Sigmoid colon (tissue), 7 donors: Measurements from ENCODE around the gene TBX1. TPM values are rescaled to one million over a fixed set of nuclear protein-coding genes. Genes with fewer than 3 reads are reported as not detected.
A peak's percentile ranks its signal among the peaks of the same experiment; 100 is the strongest.
"Not testable (repeated sequence)": the region's sequence is repeated elsewhere in the genome, so short reads cannot be mapped to it uniquely, and the experiment has no call there.

Experiments
- DNase-seq: peaks from one replicate; pipeline ENCODE4 v3.0.0-alpha.2; 2019
- H3K27ac ChIP-seq, 4 donors: fragments of 200-600 bp; sonication (generic); one replicate each; pipeline ENCODE4 v1.5.1; 2016 to 2019; ENCODE audit warnings: mild to moderate bottlenecking in 1 of 4
- H3K27me3 ChIP-seq, 3 donors: fragments of 200-600 bp; sonication (generic); one replicate each; pipeline ENCODE4 v1.5.1; 2019; ENCODE audit warnings: mild to moderate bottlenecking in 1 of 3
- H3K36me3 ChIP-seq, 4 donors: fragments of 200-600 bp; sonication (generic); one replicate each; pipeline ENCODE4 v1.5.1; 2016 to 2019
- H3K4me1 ChIP-seq, 4 donors: fragments of 200-600 bp; sonication (generic); one replicate each; pipeline ENCODE4 v1.5.1; 2017 to 2019
- H3K4me3 ChIP-seq, 4 donors: fragments of 200-600 bp; sonication (generic); one replicate each; pipeline ENCODE4 v1.5.1; 2017 to 2019; ENCODE audit warnings: mild to moderate bottlenecking in 2 of 4, moderate library complexity in 1 of 4
- H3K9me3 ChIP-seq, 4 donors: fragments of 200-600 bp in 3 of 4; sonication (generic) in 3 of 4; one replicate each; pipeline versions ENCODE4 v1.5.1 to v1.6.1; 2013 to 2019
- CTCF ChIP-seq, 4 experiments: fragments of 450-650 bp in 3 of 4; fragments of 200-600 bp in 1 of 4; IDR thresholded peaks; one replicate each; pipeline ENCODE4 v1.5.1; 2016 to 2019; ENCODE audit warnings: antibody characterized with exemption in 4 of 4, mild to moderate bottlenecking in 3 of 4, moderate library complexity in 2 of 4
- EP300 ChIP-seq, 4 donors: sonication (generic); formaldehyde crosslinking; IDR thresholded peaks; one replicate each; pipeline ENCODE4 v1.6.1; 2017; ENCODE audit warnings: antibody characterized with exemption in 4 of 4
- POLR2A ChIP-seq, 2 donors: fragments of 450-650 bp; IDR thresholded peaks; one replicate each; pipeline ENCODE4 v1.6.1; 2016; ENCODE audit warnings: antibody characterized with exemption in 2 of 2, mild to moderate bottlenecking in 2 of 2, moderate library complexity in 2 of 2
- POLR2AphosphoS5 ChIP-seq, 4 donors: sonication (generic); formaldehyde crosslinking; IDR thresholded peaks; one replicate each; pipeline ENCODE4 v1.6.1; 2017; ENCODE audit warnings: antibody characterized with exemption in 4 of 4
- WGBS, 2 donors: extraction: QIAGEN DNeasy Blood & Tissue Kit; methylation state at CpG; one replicate each; pipeline ENCODE4 v1.1.7; 2013; 5-methylcytosine and 5-hydroxymethylcytosine counted together
- intact Hi-C: fragments of 100-400 bp; cut with DNase I; formaldehyde crosslinking; loops from one replicate; pipeline ENCODE4 v1.15.1; 2023
- polyA plus RNA-seq, 3 donors: library from polyadenylated mRNA; stranded (reverse); fragments of 200-250 nt; gene quantifications; one replicate each; pipeline ENCODE4 v1.2.3, GENCODE V29; 2013
- total RNA-seq, 4 donors: library from RNA; depleted of rRNA; stranded (reverse); fragments of >200 nt; gene quantifications; one replicate each; pipeline ENCODE4 v1.1.0, GENCODE V29; 2016
- donor health status: healthy with polysubstance abuse.
- donor health status: Bipolar disorder and iron deficiency.
- donor health status: healthy.

Gene TBX1
- total and polyA plus RNA-seq, 7 donors = 1.7 to 4.3 (median 2.8) TPM; not detected in 1

DNA sequence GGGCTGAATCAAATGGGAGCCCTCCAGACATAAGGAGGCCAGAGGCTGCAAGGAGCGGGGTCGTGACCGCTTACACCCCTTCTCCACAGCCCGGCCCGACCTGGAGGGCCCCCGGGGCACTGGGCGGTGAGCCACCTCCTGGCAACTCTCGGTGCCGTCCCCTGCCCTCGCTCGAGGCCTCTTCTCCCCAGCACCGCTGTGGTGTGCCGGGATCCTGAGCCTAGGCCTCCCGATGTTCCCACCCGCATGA is 37.7 kb upstream of the TBX1 start:
- H3K4me1 ChIP-seq = peaks cover 0 to 34% (median 22%) of the 10 kb centered on the region in 4 donors
- intact Hi-C loops = no loop called here
- WGBS, 2 donors = 11 to 38% methylated on average over 15 of the region's 15 CpGs
- H3K9me3 ChIP-seq = no peaks in the 10 kb centered on the region
- no peak overlapping the region for H3K4me3 ChIP-seq
- no peak for DNase-seq
- no peak for TF ChIP-seq POLR2A (IDR thresholded peaks at IDR 0.05)
- TF ChIP-seq EP300 (IDR thresholded peaks at IDR 0.05) = no peak
- TF ChIP-seq CTCF (IDR thresholded peaks at IDR 0.05) = no peak
- no peak for TF ChIP-seq POLR2AphosphoS5 (IDR thresholded peaks at IDR 0.05)
- H3K27ac ChIP-seq = no peak overlapping the region
- peaks cover 0 to 14% (median 0%) of the 10 kb centered on the region in 4 donors for H3K36me3 ChIP-seq
- H3K27me3 ChIP-seq = peaks cover 13 to 51% (median 14%) of the 10 kb centered on the region in 3 donors

DNA sequence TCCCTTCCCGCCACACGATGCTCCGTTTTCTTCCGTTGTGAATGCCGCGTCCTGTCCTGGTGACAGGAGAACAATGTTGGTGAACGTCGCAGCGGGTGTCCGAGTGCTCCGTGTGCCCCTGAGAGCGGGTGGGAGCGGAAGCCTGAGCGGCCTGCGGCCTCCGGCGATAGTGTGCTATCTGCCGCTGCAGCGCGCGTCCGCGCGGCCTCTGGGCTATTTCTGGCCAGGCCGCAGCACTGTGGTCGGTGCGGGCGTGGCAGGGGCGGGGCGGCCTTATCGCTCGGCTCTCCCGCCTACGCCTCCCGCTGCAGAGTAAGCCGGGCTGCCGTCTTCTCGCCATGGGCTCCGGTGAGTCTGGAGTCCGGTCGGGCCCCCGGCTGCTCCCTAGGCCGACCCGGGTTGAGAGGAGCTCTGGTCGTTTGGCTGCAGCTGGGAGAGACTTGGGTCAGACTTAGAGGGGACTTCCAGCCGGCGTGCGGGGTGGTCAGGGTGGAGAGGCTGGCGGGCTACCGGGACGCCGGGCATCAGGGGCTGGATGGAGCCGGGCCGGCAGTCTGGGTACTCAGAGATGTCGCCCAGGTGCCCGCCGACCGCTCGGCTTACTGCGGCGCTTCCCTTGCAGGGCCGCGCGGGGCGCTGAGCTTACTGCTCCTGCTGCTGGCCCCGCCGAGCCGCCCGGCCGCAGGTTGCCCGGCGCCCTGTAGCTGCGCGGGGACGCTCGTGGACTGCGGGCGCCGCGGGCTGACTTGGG is 37.2 kb upstream of the TBX1 start, which contains the start of gene GP1BB:
GP1BB (plus strand) TSS at position 308 of the 751 bp plus-strand sequence; CDS start at position 339, 31 bp downstream.
- Histone ChIP-seq H3K27ac (no peak within 1 kb of the TSS), H3K9me3 (no peaks in the 10 kb centered on the region), H3K27me3 (peaks cover 12 to 51% (median 14%) of the 10 kb centered on the region in 3 donors), H3K4me1 (peaks cover 0 to 31% (median 19%) of the 10 kb centered on the region in 4 donors), H3K4me3 (peak within 1 kb of the TSS in 2 of 4 donors; percentile 5 to 12), H3K36me3 (peaks cover 0 to 14% (median 0%) of the 10 kb centered on the region in 4 donors)
- DNase-seq = no peak
- intact Hi-C loops = no loop called here
- no peak for TF ChIP-seq POLR2A (IDR thresholded peaks at IDR 0.05)
- no peak for TF ChIP-seq CTCF (IDR thresholded peaks at IDR 0.05)
- TF ChIP-seq EP300 (IDR thresholded peaks at IDR 0.05) = no peak
- no peak for TF ChIP-seq POLR2AphosphoS5 (IDR thresholded peaks at IDR 0.05)
- 7 to 17% methylated on average over 80 of the region's 80 CpGs for WGBS, 2 donors

DNA sequence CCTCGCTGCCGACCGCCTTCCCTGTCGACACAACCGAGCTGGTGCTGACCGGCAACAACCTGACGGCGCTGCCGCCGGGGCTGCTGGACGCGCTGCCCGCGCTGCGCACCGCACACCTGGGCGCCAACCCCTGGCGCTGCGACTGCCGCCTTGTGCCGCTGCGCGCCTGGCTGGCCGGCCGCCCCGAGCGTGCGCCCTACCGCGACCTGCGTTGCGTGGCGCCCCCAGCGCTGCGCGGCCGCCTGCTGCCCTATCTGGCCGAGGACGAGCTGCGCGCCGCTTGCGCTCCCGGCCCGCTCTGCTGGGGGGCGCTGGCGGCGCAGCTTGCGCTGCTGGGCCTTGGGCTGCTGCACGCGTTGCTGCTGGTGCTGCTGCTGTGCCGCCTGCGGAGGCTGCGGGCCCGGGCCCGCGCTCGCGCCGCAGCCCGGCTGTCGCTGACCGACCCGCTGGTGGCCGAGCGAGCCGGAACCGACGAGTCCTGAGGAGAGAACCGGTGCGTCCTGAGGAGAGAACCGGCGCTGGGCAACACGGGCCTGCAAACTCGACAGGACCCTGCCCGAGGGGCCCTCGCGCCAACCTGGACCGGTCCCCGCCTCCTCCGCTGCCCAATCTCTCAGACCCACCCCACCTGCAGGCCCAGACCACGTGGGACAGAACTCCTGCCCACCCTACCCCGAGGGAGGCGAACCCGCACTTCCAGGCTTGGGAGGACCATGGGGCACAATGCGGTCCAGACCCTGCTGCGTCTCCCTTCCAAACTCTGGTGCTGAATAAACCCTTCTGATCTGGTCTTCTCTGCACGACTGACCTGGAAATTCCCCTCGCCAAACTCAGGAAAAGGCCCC is 36.4 kb upstream of the TBX1 start:
- H3K4me3 ChIP-seq = peak overlapping the region in 2 of 4 donors; percentile 5 to 12
- TF ChIP-seq EP300 (IDR thresholded peaks at IDR 0.05) = no peak
- no peak for TF ChIP-seq POLR2A (IDR thresholded peaks at IDR 0.05)
- no peaks in the 10 kb centered on the region for H3K9me3 ChIP-seq
- peaks cover 0 to 23% (median 11%) of the 10 kb centered on the region in 4 donors for H3K4me1 ChIP-seq
- intact Hi-C loops = no loop called here
- no peak overlapping the region for H3K27ac ChIP-seq
- peaks cover 0 to 14% (median 0%) of the 10 kb centered on the region in 4 donors for H3K36me3 ChIP-seq
- DNase-seq = no peak
- WGBS, 2 donors = 11 to 18% methylated on average over 89 of the region's 89 CpGs
- H3K27me3 ChIP-seq = peaks cover 8 to 51% (median 8%) of the 10 kb centered on the region in 3 donors

GRCh38 chr22:19724927-19725661 is 35.5 kb upstream of the TBX1 start:
- Histone ChIP-seq H3K4me3 (no peak overlapping the region), H3K9me3 (no peaks in the 10 kb centered on the region), H3K27me3 (peaks cover 8 to 51% (median 8%) of the 10 kb centered on the region in 3 donors), H3K36me3 (peaks cover 0 to 14% (median 0%) of the 10 kb centered on the region in 4 donors), H3K27ac (no peak overlapping the region), H3K4me1 (peaks cover 0 to 16% (median 10%) of the 10 kb centered on the region in 4 donors)
- DNase-seq = no peak
- intact Hi-C loops = no loop called here
- 77 to 84% methylated on average over 45 of the region's 45 CpGs for WGBS, 2 donors
- no peak for TF ChIP-seq EP300 (IDR thresholded peaks at IDR 0.05)

DNA sequence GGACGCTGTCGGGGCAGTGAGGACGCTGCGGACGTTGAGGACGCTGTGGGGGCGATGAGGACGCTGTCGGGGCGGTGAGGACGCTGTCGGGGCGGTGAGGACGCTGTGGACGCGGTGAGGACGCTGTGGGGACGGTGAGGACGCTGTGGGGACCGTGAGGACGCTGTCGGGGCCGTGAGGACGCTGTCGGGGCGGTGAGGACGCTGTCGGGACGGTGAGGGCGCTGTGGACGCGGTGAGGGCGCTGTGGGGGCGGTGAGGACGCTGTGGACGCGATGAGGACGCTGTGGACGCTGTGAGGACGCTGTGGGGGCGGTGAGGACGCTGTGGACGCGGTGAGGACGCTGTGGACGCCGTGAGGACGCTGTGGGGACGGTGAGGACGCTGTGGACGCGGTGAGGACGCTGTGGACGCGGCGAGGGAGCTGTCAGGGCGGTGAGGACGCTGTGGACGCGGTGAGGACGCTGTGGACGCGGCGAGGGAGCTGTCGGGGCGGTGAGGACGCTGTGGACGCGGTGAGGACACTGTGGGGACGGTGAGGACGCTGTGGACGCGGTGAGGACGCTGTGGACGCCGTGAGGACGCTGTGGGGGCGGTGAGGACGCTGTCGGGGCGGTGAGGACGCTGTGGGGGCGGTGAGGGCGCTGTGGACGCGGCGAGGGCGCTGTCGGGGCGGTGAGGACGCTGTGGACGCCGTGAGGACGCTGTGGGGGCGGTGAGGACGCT is 34.4 kb upstream of the TBX1 start:
- intact Hi-C loops, H3K9me3 ChIP-seq, DNase-seq, H3K27ac ChIP-seq, H3K4me3 ChIP-seq: not testable (repeated sequence)
- H3K4me1 ChIP-seq = peaks cover 0 to 25% (median 15%) of the 10 kb centered on the region in 4 donors
- 86 to 90% methylated on average over 96 of the region's 96 CpGs for WGBS, 2 donors
- H3K36me3 ChIP-seq = peaks cover 0 to 14% (median 0%) of the 10 kb centered on the region in 4 donors
- H3K27me3 ChIP-seq = peaks cover 8 to 45% (median 13%) of the 10 kb centered on the region in 3 donors
